Adrenal gland (tissue), 12 donors: Measurements from ENCODE around the gene ARHGEF4. TPM values are rescaled to one million over a fixed set of nuclear protein-coding genes. Genes with fewer than 3 reads are reported as not detected.

Experiments
- DNase-seq, 7 donors: peaks; one replicate each; pipeline ENCODE4 v3.0.0-alpha.2; 2019 to 2020
- H3K27ac ChIP-seq, 5 donors: fragments of 200-600 bp; sonication (generic) in 4 of 5; 1 replicate in 3 of 5; 2 replicates in 2 of 5; pipeline versions ENCODE4 v1.5.1 to v1.8.0; 2016 to 2020; ENCODE audit warnings: mild to moderate bottlenecking in 1 of 5
- H3K27me3 ChIP-seq: fragments of 200-600 bp; 2 replicates; pipeline ENCODE4 v1.8.0; 2021
- H3K36me3 ChIP-seq, 2 donors: fragments of 200-600 bp; replicated peaks in 1 of 2; 1 replicate in 1 of 2; 2 replicates in 1 of 2; pipeline versions ENCODE4 v1.5.1 to v1.8.0; 2018 to 2022
- H3K4me1 ChIP-seq, 2 donors: fragments of 200-600 bp; replicated peaks in 1 of 2; 1 replicate in 1 of 2; 2 replicates in 1 of 2; pipeline versions ENCODE4 v1.5.1 to v1.8.0; 2018 to 2021
- H3K4me3 ChIP-seq, 4 donors: fragments of 200-600 bp; sonication (generic) in 3 of 4; one replicate each; pipeline ENCODE4 v1.5.1; 2016 to 2018
- H3K9me3 ChIP-seq, 3 donors: fragments of 200-600 bp; sonication (generic) in 1 of 3; replicated peaks in 1 of 3; 1 replicate in 2 of 3; 2 replicates in 1 of 3; pipeline versions ENCODE4 v1.5.1 to v1.8.0; 2016 to 2021
- POLR2A ChIP-seq, 2 donors: fragments of 450-650 bp; IDR thresholded peaks; one replicate each; pipeline ENCODE4 v1.6.1; 2017; ENCODE audit warnings: antibody characterized with exemption in 2 of 2, mild to moderate bottlenecking in 2 of 2, moderate library complexity in 1 of 2
- WGBS, 4 donors: extraction: QIAGEN DNeasy Blood & Tissue Kit in 2 of 4; methylation state at CpG; one replicate each; pipeline versions ENCODE4 v1.1.5 to v1.1.7; 2013 to 2017; 5-methylcytosine and 5-hydroxymethylcytosine counted together
- intact Hi-C, 2 donors: fragments of 100-400 bp; cut with DNase I; formaldehyde crosslinking; loops; one replicate each; pipeline versions ENCODE4 v1.14.1 to v1.15.0; 2022 to 2023
- polyA plus RNA-seq, 3 donors: library from polyadenylated mRNA; stranded (reverse); fragments of 200-250 nt in 2 of 3; fragments of 350-450 nt in 1 of 3; fragmentation: Illumina TruSeq in 1 of 3; extraction: RNeasy Lipid Tissue Mini Kit (QIAGEN cat#74804) in 1 of 3; gene quantifications; one replicate each; pipeline ENCODE4 v1.2.3, GENCODE V29; 2013 to 2014
- total RNA-seq, 9 donors: library from RNA; depleted of rRNA in 4 of 9; stranded (reverse); fragments of >200 nt in 4 of 9; fragments of 120-200 nt in 1 of 9; fragmentation: NEBNext Ultra II Directional in 1 of 9; extraction: Animal tissue kit (Norgen Biotek cat#: 25700) in 1 of 9; gene quantifications; one replicate each; pipeline versions ENCODE4 v1.1.0 to v1.2.4, GENCODE V29; 2013 to 2023
- TF ChIP-seq, protein P1 (sequence below), 6 experiments: fragments of 450-650 bp in 4 of 6; fragments of 200-600 bp in 2 of 6; sonication (generic) in 1 of 6; IDR thresholded peaks; 1 replicate in 5 of 6; 2 replicates in 1 of 6; pipeline versions ENCODE4 v1.5.1 to v1.8.0; 2016 to 2021; ENCODE audit warnings: antibody characterized with exemption in 6 of 6, mild to moderate bottlenecking in 2 of 6, moderate library complexity in 1 of 6
- donor health status: healthy with polysubstance abuse.
- donor health status: Bipolar disorder and iron deficiency.
- donor health status: DM: yes; HTN: yes; CAD: no.
- donor health status: DM: no; HTN: no; CAD: no.
- donor health status: DM: no; HTN: no; CAD: no.
- donor health status: DM: yes; HTN: yes; CAD: no.

The ARHGEF4 gene
- total and polyA plus RNA-seq, 12 donors, result 0.97 to 40.4 (median 5.1) TPM

DNA sequence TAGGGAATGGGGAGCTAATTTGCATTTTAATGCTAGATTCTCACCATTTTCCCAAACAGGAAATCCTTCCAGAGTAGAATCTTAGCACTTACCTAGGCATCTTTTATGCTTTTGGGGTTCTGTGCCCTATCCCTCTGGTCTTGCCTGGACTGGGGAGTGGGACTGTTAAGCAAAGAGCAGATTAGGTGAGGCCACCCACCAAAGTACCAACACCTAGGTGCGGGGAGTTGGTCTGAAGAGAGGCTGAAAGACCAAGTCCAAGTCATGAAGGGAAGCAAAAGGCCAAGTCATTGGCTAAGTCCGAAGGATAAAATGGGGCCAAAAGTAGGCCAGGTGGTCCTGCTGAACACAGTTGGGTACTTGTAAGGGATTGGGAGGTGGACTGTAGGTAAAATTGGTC is 169.8 kb downstream of the ARHGEF4 start:
- no peak overlapping the region for H3K27ac ChIP-seq
- no peaks in the 10 kb centered on the region for H3K27me3 ChIP-seq
- H3K36me3 ChIP-seq, result no peaks in the 10 kb centered on the region
- WGBS, 4 donors, result 85 to 93% (median 85%) methylated on average over 2 of the region's 2 CpGs
- no peaks in the 10 kb centered on the region for H3K9me3 ChIP-seq
- intact Hi-C loops, result no loop called here
- no peaks in the 10 kb centered on the region for H3K4me1 ChIP-seq
- TF ChIP-seq, protein P1, sequence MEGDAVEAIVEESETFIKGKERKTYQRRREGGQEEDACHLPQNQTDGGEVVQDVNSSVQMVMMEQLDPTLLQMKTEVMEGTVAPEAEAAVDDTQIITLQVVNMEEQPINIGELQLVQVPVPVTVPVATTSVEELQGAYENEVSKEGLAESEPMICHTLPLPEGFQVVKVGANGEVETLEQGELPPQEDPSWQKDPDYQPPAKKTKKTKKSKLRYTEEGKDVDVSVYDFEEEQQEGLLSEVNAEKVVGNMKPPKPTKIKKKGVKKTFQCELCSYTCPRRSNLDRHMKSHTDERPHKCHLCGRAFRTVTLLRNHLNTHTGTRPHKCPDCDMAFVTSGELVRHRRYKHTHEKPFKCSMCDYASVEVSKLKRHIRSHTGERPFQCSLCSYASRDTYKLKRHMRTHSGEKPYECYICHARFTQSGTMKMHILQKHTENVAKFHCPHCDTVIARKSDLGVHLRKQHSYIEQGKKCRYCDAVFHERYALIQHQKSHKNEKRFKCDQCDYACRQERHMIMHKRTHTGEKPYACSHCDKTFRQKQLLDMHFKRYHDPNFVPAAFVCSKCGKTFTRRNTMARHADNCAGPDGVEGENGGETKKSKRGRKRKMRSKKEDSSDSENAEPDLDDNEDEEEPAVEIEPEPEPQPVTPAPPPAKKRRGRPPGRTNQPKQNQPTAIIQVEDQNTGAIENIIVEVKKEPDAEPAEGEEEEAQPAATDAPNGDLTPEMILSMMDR (IDR thresholded peaks at IDR 0.05), result no peak
- TF ChIP-seq POLR2A (IDR thresholded peaks at IDR 0.05), result no peak
- H3K4me3 ChIP-seq, result no peak overlapping the region
- DNase-seq, result no peak

DNA sequence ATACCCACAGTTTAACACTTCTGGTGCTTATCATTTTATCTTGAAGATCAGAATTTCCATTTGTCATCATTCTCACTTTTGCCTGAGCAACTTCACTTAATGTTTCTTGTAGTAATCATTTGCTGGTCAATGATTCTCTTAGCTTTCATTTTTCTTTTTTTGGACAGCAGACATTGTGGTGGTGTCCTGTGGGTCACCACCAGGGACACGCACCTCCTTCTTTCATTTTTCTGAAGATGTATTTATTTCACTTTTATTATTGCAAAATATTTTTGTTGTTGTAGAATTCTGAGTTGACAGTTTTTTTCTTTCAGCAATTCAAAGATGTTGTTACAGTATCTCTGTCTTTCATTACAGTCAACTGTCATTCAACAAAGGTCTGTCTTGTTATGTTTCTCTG is 172.3 kb downstream of the ARHGEF4 start:
- H3K4me3 ChIP-seq, result no peak overlapping the region
- intact Hi-C loops, result no loop called here
- TF ChIP-seq, protein P1 (IDR thresholded peaks at IDR 0.05), result no peak
- no peak for TF ChIP-seq POLR2A (IDR thresholded peaks at IDR 0.05)
- H3K36me3 ChIP-seq, result no peaks in the 10 kb centered on the region
- no peaks in the 10 kb centered on the region for H3K27me3 ChIP-seq
- 82 to 96% (median 86%) methylated on average over 1 of the region's 1 CpG for WGBS, 4 donors
- H3K27ac ChIP-seq, result no peak overlapping the region
- DNase-seq, result no peak
- H3K9me3 ChIP-seq, result no peaks in the 10 kb centered on the region
- no peaks in the 10 kb centered on the region for H3K4me1 ChIP-seq

DNA sequence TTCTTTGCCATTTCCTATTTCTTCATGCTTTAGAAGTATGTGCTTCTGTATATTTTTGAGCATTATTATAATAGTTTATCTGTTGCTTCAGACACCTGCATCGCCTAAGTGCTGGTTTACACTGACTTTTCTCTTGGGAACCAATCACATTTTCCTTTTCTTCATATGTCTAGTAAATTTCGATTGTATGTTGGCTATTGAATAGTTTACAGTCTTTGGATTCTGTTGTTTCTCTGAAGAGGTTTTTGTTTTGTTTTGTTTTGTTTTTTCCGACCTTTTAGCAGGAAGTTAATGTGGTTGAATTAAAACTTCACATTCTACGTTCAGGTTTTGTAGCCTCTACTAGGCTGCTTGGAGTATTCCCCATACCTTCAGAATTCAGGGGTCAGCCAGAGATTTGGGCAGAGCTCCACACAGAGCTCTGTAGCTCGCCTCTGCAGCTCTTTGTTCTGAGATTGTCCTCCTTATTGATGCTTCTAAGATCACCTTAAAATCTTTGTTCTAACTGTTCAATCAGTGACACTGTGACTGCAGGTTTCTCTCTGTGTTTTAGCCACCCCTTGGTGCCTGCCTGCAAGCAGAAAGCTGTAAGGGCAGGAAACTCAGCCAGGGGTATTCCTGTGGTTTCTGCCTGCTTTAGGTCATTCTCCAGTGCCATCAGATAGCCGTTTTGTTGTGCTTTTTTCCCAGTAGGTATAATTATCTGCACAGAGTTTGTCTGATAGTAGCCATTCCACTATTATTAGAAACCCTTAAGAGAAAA is 173.2 kb downstream of the ARHGEF4 start:
- Histone ChIP-seq H3K36me3 (no peaks in the 10 kb centered on the region), H3K4me1 (no peaks in the 10 kb centered on the region), H3K27ac (no peak overlapping the region), H3K4me3 (no peak overlapping the region), H3K27me3 (no peaks in the 10 kb centered on the region), H3K9me3 (no peaks in the 10 kb centered on the region)
- WGBS, 4 donors, result 60 to 70% (median 64%) methylated on average over 6 of the region's 6 CpGs
- intact Hi-C loops, result no loop called here
- no peak for DNase-seq
- TF ChIP-seq POLR2A (IDR thresholded peaks at IDR 0.05), result no peak
- TF ChIP-seq, protein P1 (IDR thresholded peaks at IDR 0.05), result no peak

DNA sequence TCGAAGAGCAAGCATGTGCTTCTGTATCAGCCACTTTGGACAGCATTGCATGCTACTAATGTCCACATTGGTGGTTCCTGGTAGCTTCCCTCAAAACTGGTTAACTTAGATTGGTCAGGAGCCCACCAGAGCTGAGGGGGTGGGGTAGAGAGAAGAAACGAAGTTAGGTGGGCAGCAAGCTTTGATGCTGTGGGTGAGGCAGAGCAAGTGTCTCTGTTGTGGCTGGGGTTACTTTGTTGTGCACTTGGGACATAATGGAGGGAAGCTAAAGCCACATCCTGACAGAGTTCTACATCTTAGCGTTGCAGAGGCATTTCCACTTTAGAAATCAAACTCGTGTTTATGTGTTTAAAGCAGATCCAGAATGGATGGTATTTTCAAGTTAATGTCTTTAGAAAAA is 173.9 kb downstream of the ARHGEF4 start:
- WGBS, 4 donors, result 57 to 71% (median 63%) methylated on average over 4 of the region's 4 CpGs
- Histone ChIP-seq H3K27me3 (no peaks in the 10 kb centered on the region), H3K9me3 (no peaks in the 10 kb centered on the region), H3K4me3 (no peak overlapping the region), H3K4me1 (no peaks in the 10 kb centered on the region), H3K27ac (no peak overlapping the region), H3K36me3 (no peaks in the 10 kb centered on the region)
- TF ChIP-seq, protein P1 (IDR thresholded peaks at IDR 0.05), result no peak
- TF ChIP-seq POLR2A (IDR thresholded peaks at IDR 0.05), result no peak
- intact Hi-C loops, result no loop called here
- DNase-seq, result no peak
